ENCODE measurements around the gene ANTKMT.
"Not testable (repeated sequence)": the region's sequence is repeated elsewhere in the genome, so short reads cannot be mapped to it uniquely, and the experiment has no call there.

Gene ANTKMT

DNA sequence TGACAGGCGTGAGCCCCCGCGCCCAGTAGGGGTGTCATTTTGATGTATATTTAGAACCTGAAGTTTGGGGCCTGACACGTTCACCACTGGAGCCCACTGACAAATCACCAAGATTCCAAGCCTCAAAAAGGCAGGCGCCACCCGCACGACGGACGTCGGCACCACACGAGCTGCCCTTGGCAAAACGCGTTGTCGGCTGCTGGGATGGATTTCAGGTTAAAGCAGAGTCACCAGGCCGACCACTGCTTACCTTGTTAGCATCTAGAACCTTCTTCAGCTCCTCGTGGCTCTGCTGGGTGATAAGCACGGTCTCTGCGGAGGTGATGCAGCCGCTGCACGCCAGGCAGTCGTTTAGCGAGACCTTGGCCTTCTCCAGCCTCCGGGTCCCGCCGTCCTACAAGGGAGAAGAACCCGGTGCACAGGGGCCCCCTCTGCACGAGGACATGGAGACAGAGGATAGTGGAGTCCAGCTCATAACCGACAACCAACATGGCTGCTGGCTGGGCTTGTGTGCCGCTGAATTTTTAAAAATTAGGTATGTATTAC lies 16.1 kb downstream of the ANTKMT start:
- DNase-seq (ENCODE audit: low spot score): no peak
- in situ Hi-C loops (cut with MboI; ENCODE audit: low pct_unique_long_range_greater_than_20kb, low sequenced_read_pairs, unreplicated experiment): no loop called here
- TF ChIP-seq, protein P1, sequence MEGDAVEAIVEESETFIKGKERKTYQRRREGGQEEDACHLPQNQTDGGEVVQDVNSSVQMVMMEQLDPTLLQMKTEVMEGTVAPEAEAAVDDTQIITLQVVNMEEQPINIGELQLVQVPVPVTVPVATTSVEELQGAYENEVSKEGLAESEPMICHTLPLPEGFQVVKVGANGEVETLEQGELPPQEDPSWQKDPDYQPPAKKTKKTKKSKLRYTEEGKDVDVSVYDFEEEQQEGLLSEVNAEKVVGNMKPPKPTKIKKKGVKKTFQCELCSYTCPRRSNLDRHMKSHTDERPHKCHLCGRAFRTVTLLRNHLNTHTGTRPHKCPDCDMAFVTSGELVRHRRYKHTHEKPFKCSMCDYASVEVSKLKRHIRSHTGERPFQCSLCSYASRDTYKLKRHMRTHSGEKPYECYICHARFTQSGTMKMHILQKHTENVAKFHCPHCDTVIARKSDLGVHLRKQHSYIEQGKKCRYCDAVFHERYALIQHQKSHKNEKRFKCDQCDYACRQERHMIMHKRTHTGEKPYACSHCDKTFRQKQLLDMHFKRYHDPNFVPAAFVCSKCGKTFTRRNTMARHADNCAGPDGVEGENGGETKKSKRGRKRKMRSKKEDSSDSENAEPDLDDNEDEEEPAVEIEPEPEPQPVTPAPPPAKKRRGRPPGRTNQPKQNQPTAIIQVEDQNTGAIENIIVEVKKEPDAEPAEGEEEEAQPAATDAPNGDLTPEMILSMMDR (IDR thresholded peaks at IDR 0.05; ENCODE audit: extremely low read depth, insufficient read depth, missing control alignments): no peak

DNA sequence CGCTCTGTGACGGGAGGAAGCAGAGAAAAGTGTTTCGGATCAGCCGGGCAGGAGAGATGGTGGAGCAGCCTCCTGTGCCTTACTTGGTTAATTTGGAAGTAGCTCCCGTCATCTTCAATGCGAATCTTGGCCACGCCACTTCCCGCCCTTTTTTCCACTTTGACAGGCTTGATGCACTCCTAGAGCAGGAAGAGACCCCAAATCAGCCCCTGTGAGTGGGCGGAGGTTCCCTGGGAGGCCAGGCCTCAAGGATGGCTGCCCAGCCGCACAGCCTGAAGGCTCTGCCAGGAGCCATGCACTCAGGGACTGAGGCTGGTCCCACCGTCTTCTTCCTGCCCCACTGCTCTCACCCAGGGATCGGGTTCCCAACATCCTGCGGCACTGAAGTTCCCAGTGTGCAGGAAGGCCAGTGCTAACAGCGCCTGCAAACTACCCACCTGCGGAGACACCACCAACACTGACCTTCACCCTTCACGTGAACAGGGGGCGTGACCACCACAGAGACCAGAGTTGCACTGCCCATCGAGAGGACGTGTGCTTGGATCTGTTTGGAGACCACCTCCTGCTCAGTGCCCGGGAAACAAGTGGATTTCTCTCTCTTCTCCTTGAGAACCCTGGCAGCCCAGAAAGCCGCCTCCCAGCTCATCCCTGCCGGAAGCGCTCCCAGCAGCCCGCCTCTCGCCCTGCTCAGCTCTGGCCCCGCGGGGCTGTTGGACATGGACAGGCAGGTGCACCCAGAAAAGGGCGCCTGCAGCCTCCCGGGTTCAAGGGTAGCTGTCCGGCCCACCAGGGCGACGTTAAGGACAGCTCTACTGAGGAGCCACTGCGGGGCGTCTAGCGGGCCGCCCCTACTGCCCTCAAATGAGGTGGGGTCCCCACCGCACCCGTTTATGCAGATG lies 18.9 kb downstream of the ANTKMT start:
- in situ Hi-C loops (cut with MboI; ENCODE audit: low pct_unique_long_range_greater_than_20kb, low sequenced_read_pairs, unreplicated experiment): no loop called here
- TF ChIP-seq, protein P1 (IDR thresholded peaks at IDR 0.05; ENCODE audit: extremely low read depth, insufficient read depth, missing control alignments): no peak
- no peak for DNase-seq (ENCODE audit: low spot score)

DNA sequence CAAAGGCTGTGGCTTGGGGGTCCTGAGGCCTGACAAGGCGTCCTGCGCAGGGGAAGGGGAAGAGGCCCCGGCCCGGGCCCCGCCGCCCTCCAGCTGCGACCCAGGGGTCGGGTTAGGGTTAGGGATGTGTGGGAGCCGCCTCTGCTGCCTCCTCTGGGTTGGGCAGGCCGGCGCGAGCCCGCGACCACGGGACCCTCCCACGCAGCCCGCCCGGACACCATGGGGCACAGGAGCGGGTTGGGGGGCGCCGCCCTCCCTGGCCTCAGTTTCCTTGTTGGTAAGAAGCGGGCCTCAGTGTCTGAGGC lies 19.5 kb downstream of the ANTKMT start:
- in situ Hi-C loops (cut with MboI; ENCODE audit: low pct_unique_long_range_greater_than_20kb, low sequenced_read_pairs, unreplicated experiment): no loop called here
- TF ChIP-seq, protein P1 (IDR thresholded peaks at IDR 0.05; ENCODE audit: extremely low read depth, insufficient read depth, missing control alignments): no peak
- DNase-seq (ENCODE audit: low spot score): no peak

DNA sequence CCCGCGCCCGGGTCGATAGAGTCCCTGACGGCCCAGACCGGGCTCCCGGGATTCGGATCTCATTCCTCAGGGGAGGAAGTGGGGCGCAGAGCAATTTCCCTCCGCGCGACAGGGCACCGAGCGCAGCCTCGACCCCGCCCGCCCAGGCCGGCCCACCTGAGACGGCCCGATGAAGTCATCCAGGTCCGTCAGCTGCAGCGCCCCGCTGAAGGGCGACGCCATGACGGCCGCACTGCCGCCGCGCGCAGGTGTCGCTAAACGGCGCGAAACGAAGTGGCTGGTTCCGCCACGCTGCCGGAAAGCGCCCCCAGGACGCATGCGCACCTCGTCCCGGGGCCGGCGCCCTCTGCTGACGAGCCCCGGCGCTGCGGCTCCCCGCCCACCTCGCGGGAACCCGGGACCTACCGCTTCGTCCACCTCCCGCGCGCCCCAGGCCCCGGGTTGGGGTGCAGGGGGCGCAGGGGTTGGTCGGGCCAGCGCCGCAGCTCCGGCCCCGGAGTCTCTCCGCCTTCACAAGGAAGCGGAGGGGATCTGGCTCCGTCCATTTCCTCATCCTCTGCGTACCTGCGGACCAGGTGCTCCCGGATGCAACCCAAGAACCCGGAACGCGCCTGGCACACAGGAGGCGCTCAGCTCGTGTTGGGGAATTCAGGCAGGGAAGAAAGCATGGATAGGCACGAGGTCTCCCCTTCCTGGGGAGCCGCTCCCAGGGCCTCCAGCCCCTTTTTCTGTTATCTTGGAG lies 20.0 kb downstream of the ANTKMT start, which contains the start of gene CIAO3:
TSS of gene CIAO3 (minus strand) at position 234 of the 742 bp plus-strand sequence. CDS start at position 222, 12 bp downstream.
- in situ Hi-C loops (cut with MboI; ENCODE audit: low pct_unique_long_range_greater_than_20kb, low sequenced_read_pairs, unreplicated experiment): no loop called here
- TF ChIP-seq, protein P1 (IDR thresholded peaks at IDR 0.05; ENCODE audit: extremely low read depth, insufficient read depth, missing control alignments): peak; percentile 98
- peak; percentile 98 for DNase-seq (ENCODE audit: low spot score)

DNA sequence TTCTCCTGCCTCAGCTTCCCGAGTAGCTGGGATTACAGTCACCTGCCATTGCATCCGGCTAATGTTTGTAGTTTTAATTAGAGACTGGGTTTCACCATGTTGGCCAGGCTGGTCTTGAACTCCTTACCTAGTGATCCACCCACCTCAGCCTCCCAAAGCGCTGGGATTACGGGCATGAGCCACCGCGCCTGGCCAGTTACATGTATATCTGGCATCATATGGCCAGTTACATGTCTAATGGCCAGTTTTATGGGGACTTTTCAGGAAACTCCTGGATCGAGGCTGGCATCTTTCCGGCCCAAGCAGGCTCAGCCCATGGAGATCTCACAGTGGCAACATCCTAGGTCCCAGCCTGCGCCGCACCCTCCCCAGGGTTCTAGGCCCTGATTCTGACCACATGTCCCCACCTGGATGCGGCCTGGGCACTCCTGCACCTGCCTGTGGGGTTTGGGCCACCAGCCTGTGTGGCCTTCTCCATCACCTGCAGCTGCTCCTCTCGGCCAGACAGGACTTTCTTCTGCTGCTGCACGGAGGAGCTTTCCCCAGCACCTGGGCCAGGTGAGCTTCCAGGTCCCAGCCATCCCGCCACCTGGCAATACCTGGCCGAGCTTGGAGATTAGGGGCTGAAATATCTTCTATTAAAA lies 21.2 kb downstream of the ANTKMT start:
- in situ Hi-C loops (cut with MboI; ENCODE audit: low pct_unique_long_range_greater_than_20kb, low sequenced_read_pairs, unreplicated experiment): no loop called here
- no peak for DNase-seq (ENCODE audit: low spot score)
- TF ChIP-seq, protein P1 (IDR thresholded peaks at IDR 0.05; ENCODE audit: extremely low read depth, insufficient read depth, missing control alignments): no peak

DNA sequence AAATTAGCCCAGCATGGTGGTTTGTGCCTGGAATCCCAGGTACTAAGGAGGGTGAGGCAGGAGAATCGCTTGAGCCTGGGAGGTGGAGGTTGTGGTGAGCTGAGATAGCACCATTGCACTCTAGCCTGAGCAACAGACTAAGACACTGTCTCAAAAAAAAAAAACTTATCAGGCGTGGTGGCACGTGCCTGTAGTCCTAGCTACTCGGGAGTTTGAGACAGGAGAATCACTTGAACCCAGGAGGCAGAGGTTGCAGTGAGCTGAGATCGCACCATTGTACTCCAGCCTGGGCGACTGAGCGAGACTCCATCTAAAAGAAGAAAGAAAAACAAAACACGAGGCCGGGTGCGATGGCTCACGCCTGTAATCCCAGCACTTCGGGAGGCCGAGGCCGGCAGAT lies 21.9 kb downstream of the ANTKMT start:
- DNase-seq (ENCODE audit: low spot score); in situ Hi-C loops (cut with MboI; ENCODE audit: low pct_unique_long_range_greater_than_20kb, low sequenced_read_pairs, unreplicated experiment): not testable (repeated sequence)
